Gastroesophageal sphincter (tissue), 3 donors: ENCODE data around the gene CCDC171.

Source experiments
- CTCF ChIP-seq, 4 experiments: fragments of 200-600 bp in 2 of 4; fragments of 450-650 bp in 2 of 4; sonication (generic) in 1 of 4; IDR thresholded peaks; one replicate each; pipeline ENCODE4 v1.5.1; 2017 to 2019; ENCODE audit warnings: antibody characterized with exemption in 4 of 4, mild to moderate bottlenecking in 2 of 4, moderate library complexity in 2 of 4
- EP300 ChIP-seq: sonication (generic); formaldehyde crosslinking; IDR thresholded peaks from one replicate; pipeline ENCODE4 v1.6.1; 2017; ENCODE audit warnings: antibody characterized with exemption, mild to moderate bottlenecking
- POLR2A ChIP-seq, 2 donors: fragments of 450-650 bp; IDR thresholded peaks; one replicate each; pipeline ENCODE4 v1.6.1; 2017; ENCODE audit warnings: antibody characterized with exemption in 2 of 2, mild to moderate bottlenecking in 2 of 2, moderate library complexity in 1 of 2
- POLR2AphosphoS5 ChIP-seq: sonication (generic); formaldehyde crosslinking; IDR thresholded peaks from one replicate; pipeline ENCODE4 v1.6.1; 2017; ENCODE audit warnings: antibody characterized with exemption

- no peak for TF ChIP-seq POLR2AphosphoS5
- no peak for TF ChIP-seq POLR2A (IDR thresholded peaks at IDR 0.05)
- no peak for TF ChIP-seq CTCF (IDR thresholded peaks at IDR 0.05)
- TF ChIP-seq EP300: no peak
Measured at GRCh38 chr9:15612962-15613361, 60.1 kb downstream of the CCDC171 start.
